Right atrium auricular region (tissue), 2 donors: ENCODE data around the gene PPTC7. TPM values are rescaled to one million over a fixed set of nuclear protein-coding genes. Genes with fewer than 3 reads are reported as not detected.

Experiments used
- DNase-seq: peaks from one replicate; pipeline ENCODE4 v3.0.0-alpha.2; 2019; ENCODE audit warnings: low spot score
- H3K27ac ChIP-seq, 2 donors: fragments of 200-600 bp; sonication (generic); 1 replicate in 1 of 2; 2 replicates in 1 of 2; pipeline ENCODE4 v1.5.1; 2016 to 2019
- H3K27me3 ChIP-seq, 2 donors: fragments of 200-600 bp; sonication (generic); one replicate each; pipeline versions ENCODE4 v1.5.1 to v1.6.0; 2017 to 2019
- H3K36me3 ChIP-seq: fragments of 200-600 bp; sonication (generic); one replicate; pipeline ENCODE4 v1.5.1; 2016
- H3K4me1 ChIP-seq, 2 donors: fragments of 200-600 bp; sonication (generic); one replicate each; pipeline versions ENCODE4 v1.5.1 to v1.6.0; 2017 to 2019
- H3K4me3 ChIP-seq, 2 donors: fragments of 200-600 bp; sonication (generic); 1 replicate in 1 of 2; 2 replicates in 1 of 2; pipeline ENCODE4 v1.5.1; 2017 to 2019; ENCODE audit warnings: mild to moderate bottlenecking in 1 of 2, moderate library complexity in 1 of 2
- H3K9me3 ChIP-seq, 2 donors: fragments of 200-600 bp; sonication (generic); one replicate each; pipeline ENCODE4 v1.5.1; 2019
- CTCF ChIP-seq, 2 donors: fragments of 200-600 bp; sonication (generic); IDR thresholded peaks; one replicate each; pipeline ENCODE4 v1.5.1; 2019; ENCODE audit warnings: antibody characterized with exemption in 2 of 2
- total RNA-seq, 2 donors: library from RNA; depleted of rRNA; stranded (reverse); fragments of >200 nt; gene quantifications; one replicate each; pipeline ENCODE4 v1.1.0, GENCODE V29; 2016

Gene PPTC7
- total RNA-seq, 2 donors from 2014 or later, result 32.1 to 53.6 TPM

DNA sequence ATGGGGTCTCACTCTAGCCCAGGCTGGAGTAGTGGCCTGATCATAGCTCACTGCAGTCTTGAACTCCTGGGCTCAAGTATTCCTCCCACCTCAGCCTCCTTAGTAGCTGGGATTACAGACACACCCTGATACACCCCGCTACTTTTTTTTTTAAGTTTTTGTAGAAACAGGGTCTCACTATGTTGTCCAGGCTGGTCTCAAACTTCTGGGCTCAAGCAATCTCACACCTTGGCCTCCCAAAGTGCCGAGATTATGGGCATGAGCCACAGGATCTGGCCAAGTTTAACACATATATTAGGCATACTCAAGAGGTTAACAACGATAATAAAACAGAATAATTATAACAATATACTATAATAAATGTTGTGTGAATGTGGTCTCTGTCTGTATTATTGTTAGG lies 25.8 kb downstream of the PPTC7 start:
- no peak for TF ChIP-seq CTCF (IDR thresholded peaks at IDR 0.05)
- no peaks in the 10 kb centered on the region for H3K36me3 ChIP-seq
- H3K4me3 ChIP-seq, result no peak overlapping the region
- H3K27ac ChIP-seq, result peak overlapping the region; percentile 45 to 48
- H3K4me1 ChIP-seq, result peaks cover 0 to 61% of the 10 kb centered on the region in 2 donors
- H3K27me3 ChIP-seq, result no peaks in the 10 kb centered on the region
- DNase-seq, result no peak
- H3K9me3 ChIP-seq, result no peaks in the 10 kb centered on the region

GRCh38 chr12:110556705-110557104 lies 26.4 kb downstream of the PPTC7 start:
- DNase-seq, result no peak
- Histone ChIP-seq H3K4me1 (peaks cover 0 to 63% of the 10 kb centered on the region in 2 donors), H3K27me3 (no peaks in the 10 kb centered on the region), H3K36me3 (no peaks in the 10 kb centered on the region), H3K4me3 (no peak overlapping the region), H3K9me3 (no peaks in the 10 kb centered on the region), H3K27ac (peak overlapping the region; percentile 45 to 48)
- TF ChIP-seq CTCF (IDR thresholded peaks at IDR 0.05), result no peak

DNA sequence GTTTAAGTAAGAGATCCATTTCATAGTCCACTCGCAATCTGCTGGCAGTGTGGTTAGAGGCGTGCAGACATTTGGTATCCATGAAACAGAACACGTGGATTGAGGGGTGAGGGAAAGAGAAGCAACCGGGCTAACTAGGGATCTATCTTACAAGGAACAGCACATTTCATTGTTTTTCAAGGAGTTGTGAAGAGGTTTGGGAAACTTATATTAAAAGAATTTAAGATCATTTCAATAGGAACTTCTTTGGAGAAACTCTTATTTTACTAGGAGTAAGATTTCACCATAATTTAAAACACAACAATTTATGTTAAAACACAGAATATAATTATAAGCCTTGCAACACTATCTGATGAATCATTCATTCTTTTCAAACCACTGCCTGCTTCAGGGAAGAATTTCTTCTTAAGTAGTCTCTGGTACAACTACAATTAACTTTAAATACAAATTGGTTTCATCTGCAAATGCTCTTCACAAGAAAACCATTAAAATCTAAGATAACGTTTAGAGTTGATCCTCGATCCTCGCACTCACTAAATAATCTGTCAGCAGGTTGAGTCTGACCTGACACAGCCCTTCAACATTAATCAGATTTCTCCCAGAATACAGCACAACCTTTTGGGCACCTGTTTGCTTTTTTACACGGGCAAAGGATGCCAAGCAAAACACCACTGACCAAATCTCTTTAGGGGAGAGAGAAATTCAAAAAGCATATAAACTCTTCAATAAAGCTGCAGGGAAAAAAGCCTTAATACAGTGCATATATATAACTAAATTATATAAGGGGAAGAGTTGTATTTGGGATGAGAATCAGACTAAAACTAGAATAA lies 27.3 kb downstream of the PPTC7 start:
- Histone ChIP-seq H3K4me3 (no peak overlapping the region), H3K36me3 (peaks cover 7% of the 10 kb centered on the region), H3K4me1 (peaks cover 0 to 55% of the 10 kb centered on the region in 2 donors), H3K9me3 (no peaks in the 10 kb centered on the region), H3K27ac (peak overlapping the region; percentile 3 to 37), H3K27me3 (no peaks in the 10 kb centered on the region)
- TF ChIP-seq CTCF (IDR thresholded peaks at IDR 0.05), result no peak
- no peak for DNase-seq

DNA sequence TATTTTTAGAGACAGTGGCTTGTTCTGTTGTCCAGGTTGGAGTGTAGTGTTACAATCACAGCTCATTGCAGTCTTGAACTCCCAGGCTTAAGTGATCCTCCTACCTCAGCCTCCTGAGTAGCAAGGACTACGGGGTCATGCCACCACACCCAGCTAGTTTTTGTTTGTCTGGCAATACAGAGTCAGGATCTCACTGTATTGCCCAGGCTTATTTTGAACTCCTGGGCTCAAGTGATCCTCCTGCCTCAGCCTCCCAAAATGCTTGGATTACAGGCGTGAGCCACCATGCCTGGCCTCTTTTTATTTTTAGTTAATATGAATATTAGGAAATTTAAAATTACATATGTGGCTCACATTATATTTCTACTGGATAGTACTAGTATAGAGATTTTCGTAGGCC lies 28.9 kb downstream of the PPTC7 start:
- no peak overlapping the region for H3K27ac ChIP-seq
- H3K27me3 ChIP-seq, result no peaks in the 10 kb centered on the region
- H3K36me3 ChIP-seq, result peaks cover 14% of the 10 kb centered on the region
- no peak for DNase-seq
- no peak overlapping the region for H3K4me3 ChIP-seq
- no peak for TF ChIP-seq CTCF (IDR thresholded peaks at IDR 0.05)
- H3K9me3 ChIP-seq, result no peaks in the 10 kb centered on the region
- H3K4me1 ChIP-seq, result peaks cover 0 to 62% of the 10 kb centered on the region in 2 donors

DNA sequence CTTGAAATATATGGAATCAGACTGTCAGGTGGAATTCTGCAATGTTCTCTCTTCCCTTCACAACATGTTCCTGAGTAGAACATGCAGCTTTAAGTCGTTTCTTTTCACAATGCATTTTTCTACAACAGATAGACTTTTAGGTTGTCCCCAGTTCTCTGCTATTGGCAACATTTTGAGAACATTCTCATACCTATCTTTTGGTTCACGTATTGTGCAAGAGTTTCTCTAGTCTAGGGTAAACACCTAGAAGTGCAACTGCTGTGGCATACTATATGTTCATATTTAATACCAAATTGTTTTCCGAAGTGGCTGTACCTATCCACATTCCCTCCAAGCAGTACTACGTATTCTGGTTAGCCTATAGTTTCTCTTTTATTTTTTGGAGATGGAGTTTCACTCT lies 32.1 kb downstream of the PPTC7 start:
- Histone ChIP-seq H3K4me1 (peaks cover 0 to 51% of the 10 kb centered on the region in 2 donors), H3K4me3 (no peak overlapping the region), H3K36me3 (peaks cover 14% of the 10 kb centered on the region), H3K9me3 (no peaks in the 10 kb centered on the region), H3K27me3 (no peaks in the 10 kb centered on the region), H3K27ac (peak overlapping the region in 1 of 2 donors; percentile 87)
- DNase-seq, result no peak
- TF ChIP-seq CTCF (IDR thresholded peaks at IDR 0.05), result no peak
